AG10803 (cell line): ENCODE measurements around the gene ZNF101.
"Not testable (repeated sequence)": the region's sequence is repeated elsewhere in the genome, so short reads cannot be mapped to it uniquely, and the experiment has no call there.

ENCODE experiments used
- DNase-seq: peaks from one replicate; pipeline ENCODE4 v3.0.0; 2010; ENCODE audit warnings: low read depth
- H3K4me3 ChIP-seq: 2 replicates; pipeline ENCODE4 v1.5.1; 2011; ENCODE audit warnings: mild to moderate bottlenecking, low read length, control low read depth
- TF ChIP-seq, protein P1 (sequence below): conservative IDR thresholded peaks from 2 replicates; pipeline ENCODE4 v1.5.1; 2011; ENCODE audit warnings: mild to moderate bottlenecking, low read length, control low read depth, inconsistent platforms

ZNF101 gene

DNA sequence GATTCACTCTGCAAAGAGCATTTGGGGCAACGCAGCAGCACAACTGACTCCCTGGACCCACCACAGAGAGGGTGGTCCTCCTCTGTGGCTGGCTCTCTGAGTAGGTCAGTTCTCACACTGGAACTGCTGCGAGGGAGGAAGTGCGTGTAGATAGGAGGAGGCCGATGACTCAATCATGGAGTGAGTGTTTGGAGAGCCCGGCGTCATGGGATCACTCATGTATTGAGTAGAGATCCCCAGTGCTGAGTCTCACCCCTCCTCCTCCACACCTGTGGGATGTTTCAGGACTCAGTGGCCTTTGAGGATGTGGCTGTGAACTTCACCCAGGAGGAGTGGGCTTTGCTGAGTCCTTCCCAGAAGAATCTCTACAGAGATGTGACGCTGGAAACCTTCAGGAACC lies 8.9 kb downstream of the ZNF101 start:
- no peak for DNase-seq
- TF ChIP-seq, protein P1, sequence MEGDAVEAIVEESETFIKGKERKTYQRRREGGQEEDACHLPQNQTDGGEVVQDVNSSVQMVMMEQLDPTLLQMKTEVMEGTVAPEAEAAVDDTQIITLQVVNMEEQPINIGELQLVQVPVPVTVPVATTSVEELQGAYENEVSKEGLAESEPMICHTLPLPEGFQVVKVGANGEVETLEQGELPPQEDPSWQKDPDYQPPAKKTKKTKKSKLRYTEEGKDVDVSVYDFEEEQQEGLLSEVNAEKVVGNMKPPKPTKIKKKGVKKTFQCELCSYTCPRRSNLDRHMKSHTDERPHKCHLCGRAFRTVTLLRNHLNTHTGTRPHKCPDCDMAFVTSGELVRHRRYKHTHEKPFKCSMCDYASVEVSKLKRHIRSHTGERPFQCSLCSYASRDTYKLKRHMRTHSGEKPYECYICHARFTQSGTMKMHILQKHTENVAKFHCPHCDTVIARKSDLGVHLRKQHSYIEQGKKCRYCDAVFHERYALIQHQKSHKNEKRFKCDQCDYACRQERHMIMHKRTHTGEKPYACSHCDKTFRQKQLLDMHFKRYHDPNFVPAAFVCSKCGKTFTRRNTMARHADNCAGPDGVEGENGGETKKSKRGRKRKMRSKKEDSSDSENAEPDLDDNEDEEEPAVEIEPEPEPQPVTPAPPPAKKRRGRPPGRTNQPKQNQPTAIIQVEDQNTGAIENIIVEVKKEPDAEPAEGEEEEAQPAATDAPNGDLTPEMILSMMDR, result no peak
- no peak overlapping the region for H3K4me3 ChIP-seq

DNA sequence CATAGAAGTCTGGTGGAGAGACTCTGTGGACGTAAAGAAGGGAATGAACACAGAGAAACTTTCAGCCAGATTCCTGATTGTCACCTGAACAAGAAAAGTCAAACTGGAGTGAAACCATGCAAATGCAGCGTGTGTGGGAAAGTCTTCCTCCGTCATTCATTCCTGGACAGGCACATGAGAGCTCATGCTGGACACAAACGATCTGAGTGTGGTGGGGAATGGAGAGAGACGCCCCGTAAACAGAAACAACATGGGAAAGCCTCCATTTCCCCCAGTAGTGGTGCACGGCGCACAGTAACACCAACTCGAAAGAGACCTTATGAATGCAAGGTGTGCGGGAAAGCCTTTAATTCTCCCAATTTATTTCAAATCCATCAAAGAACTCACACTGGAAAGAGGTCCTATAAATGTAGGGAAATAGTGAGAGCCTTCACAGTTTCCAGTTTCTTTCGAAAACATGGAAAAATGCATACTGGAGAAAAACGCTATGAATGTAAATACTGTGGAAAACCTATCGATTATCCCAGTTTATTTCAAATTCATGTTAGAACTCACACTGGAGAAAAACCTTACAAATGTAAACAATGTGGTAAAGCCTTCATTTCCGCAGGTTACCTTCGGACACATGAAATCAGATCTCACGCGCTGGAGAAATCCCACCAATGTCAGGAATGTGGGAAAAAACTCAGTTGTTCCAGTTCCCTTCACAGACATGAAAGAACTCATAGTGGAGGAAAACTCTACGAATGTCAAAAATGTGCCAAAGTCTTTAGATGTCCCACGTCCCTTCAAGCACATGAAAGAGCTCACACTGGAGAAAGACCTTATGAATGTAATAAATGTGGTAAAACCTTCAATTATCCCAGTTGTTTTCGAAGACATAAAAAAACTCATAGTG lies 10.8 kb downstream of the ZNF101 start:
- H3K4me3 ChIP-seq, result no peak overlapping the region
- TF ChIP-seq, protein P1, result no peak
- DNase-seq, result no peak

DNA sequence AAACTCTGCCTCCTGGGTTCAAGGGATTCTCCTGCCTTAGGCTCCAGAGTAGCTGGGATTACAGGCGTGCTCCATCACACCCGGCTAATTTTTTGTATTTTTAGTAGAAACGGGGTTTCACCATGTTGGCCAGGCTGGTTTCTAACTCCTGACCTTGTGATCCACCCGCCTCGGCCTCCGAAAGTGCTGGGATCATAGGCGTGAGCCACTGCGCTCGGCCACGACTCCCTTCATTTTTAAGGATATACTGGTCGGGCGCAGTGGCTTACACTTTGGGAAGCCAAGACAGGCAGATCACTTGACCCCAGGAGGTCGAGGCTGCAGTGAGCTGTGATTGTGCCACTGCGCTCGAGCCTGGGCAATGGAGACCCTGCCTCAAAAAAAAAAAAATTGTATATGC lies 17.5 kb downstream of the ZNF101 start:
- H3K4me3 ChIP-seq, DNase-seq: not testable (repeated sequence)

DNA sequence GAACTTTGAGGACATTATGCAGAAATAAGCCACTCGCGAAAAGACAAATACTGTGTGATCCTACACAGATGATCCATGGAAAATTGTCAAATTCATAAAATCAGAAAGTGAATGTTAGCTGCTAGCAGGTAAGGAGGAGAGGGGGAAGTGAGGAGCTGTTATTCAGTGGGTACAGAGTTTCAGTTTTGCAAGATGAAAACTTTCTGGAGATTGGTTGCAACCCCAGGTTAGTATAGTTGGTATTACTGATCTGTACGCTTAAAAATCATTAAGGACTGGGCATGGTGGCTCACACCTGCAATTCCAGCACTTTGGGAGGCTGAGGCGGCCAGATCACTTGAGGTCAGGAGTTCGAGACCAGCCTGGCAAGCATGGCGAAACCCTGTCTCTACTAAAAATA lies 17.9 kb downstream of the ZNF101 start:
- no peak overlapping the region for H3K4me3 ChIP-seq
- TF ChIP-seq, protein P1, result no peak
- no peak for DNase-seq

DNA sequence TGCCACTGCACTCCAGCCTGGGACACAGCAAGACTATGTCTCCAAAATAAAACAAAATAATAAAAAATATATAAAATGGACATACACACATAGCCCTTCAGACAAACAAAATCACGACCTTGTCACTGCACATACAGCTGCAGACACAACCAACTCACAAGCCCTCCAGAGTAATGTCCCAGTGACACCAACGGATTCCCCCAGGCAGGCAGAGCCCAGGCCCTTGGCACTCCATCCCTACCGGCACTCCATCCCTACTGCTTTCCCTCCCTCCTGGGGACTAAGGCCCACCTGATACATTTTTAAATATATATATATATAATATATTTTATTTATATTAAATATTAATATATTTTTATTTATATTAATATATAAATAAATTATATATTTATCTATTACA lies 18.5 kb downstream of the ZNF101 start:
- H3K4me3 ChIP-seq, result no peak overlapping the region
- TF ChIP-seq, protein P1, result no peak
- DNase-seq, result no peak

DNA sequence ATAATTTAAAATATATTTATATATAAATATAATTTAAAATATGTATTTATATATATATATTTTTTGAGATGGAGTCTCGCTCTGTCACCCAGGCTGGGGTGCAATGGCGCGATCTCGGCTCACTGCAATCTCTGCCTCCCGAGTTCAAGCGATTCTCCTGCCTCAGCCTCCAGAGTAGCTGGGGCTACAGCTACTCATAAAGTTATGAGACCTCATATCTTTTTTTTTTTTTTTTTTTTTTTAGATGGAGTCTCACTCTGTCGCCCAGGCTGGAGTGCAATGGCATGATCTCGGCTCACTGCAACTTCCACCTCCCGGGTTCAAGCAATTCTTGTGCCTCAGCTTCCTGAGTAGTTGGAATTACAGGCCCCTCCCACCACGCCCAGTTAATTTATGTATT lies 20.4 kb downstream of the ZNF101 start:
- not testable (repeated sequence) for H3K4me3 ChIP-seq, DNase-seq

DNA sequence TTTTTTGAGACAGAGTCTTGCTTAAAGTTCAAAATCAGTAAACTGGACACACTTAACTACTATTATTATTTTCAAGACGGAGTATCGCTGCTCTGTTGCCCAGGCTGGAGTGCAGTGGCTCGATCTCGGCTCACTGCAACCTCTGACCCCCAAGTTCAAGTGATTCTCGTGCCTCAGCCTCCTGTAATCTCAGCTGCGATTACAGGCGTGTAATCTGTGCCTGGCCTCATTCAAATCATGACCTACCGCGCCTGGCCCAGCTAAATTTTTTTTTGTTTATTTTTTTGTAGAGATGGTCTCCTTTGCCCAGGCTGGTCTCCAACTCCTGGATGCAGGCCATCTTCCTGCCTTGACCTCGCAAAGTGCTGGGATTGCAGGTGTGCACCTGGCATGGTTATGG lies 23.0 kb downstream of the ZNF101 start:
- DNase-seq, result no peak
- H3K4me3 ChIP-seq, result no peak overlapping the region
- TF ChIP-seq, protein P1, result no peak

DNA sequence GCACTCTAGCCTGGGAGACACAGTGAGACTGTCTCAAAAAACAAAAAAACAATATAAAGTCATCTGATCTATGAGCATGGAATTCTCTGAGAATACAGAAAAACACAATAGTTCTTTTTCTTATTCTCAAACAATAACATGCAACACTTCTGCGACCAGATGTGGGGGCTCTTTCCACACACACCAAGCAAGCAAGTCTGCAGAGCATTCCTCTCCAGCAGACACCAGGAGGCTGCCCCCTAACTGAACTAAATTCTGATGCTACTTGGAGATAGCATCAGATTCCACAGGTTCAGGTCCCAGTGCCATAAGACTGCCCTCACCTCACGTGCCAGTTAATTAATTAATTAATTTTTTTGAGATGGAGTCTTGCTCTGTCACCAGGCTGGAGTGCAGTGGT lies 27.7 kb downstream of the ZNF101 start:
- no peak for DNase-seq
- no peak overlapping the region for H3K4me3 ChIP-seq
- TF ChIP-seq, protein P1, result no peak
